HG03432 (cell line): Measurements from ENCODE around the gene PLPP1.

Source experiments
- ATAC-seq: cut with Tn5 transposase; IDR thresholded peaks from one replicate; pipeline ENCODE4 v1.9.1; 2021; ENCODE audit warnings: mild to moderate bottlenecking, moderate library complexity; ENCODE audit not compliant: unreplicated experiment

Gene PLPP1

GRCh38 chr5:55534436-55535198 lies at the start of gene PLPP1:
Gene PLPP1, minus strand, starts transcription at chr5:55534964. Its CDS starts 335 bp downstream, at chr5:55534629.
- peak; percentile 86 for ATAC-seq

GRCh38 chr5:55583578-55583977 lies 48.8 kb upstream of the PLPP1 start:
- ATAC-seq = no peak

GRCh38 chr5:55582256-55582655 lies 47.5 kb upstream of the PLPP1 start:
- ATAC-seq = no peak

GRCh38 chr5:55580042-55580441 lies 45.3 kb upstream of the PLPP1 start:
- ATAC-seq = no peak

GRCh38 chr5:55578771-55579170 lies 44.0 kb upstream of the PLPP1 start:
- ATAC-seq = no peak

- ATAC-seq = no peak
These were observed 42.7 kb upstream of the PLPP1 start for GRCh38 chr5:55577353-55578060.

GRCh38 chr5:55576661-55577060 lies 41.9 kb upstream of the PLPP1 start:
- no peak for ATAC-seq

- ATAC-seq = no peak
These were observed 41.2 kb upstream of the PLPP1 start for GRCh38 chr5:55575815-55576583.

- no peak for ATAC-seq
These were observed 37.8 kb upstream of the PLPP1 start for GRCh38 chr5:55572600-55572999.

GRCh38 chr5:55572020-55572419 lies 37.3 kb upstream of the PLPP1 start:
- ATAC-seq = no peak

- ATAC-seq = no peak
These were observed 35.8 kb upstream of the PLPP1 start for GRCh38 chr5:55570570-55570969.

GRCh38 chr5:55570026-55570425 lies 35.3 kb upstream of the PLPP1 start:
- no peak for ATAC-seq

- no peak for ATAC-seq
These were observed 34.7 kb upstream of the PLPP1 start for GRCh38 chr5:55569513-55569865.

- ATAC-seq = no peak
These were observed 34.1 kb upstream of the PLPP1 start for GRCh38 chr5:55568654-55569512.

GRCh38 chr5:55564721-55565120 lies 30.0 kb upstream of the PLPP1 start:
- ATAC-seq = no peak

GRCh38 chr5:55558484-55558883 lies 23.7 kb upstream of the PLPP1 start:
- no peak for ATAC-seq

- no peak for ATAC-seq
These were observed 22.4 kb upstream of the PLPP1 start for GRCh38 chr5:55557123-55557522.

- no peak for ATAC-seq
These were observed 19.9 kb upstream of the PLPP1 start for GRCh38 chr5:55554585-55555202.

- ATAC-seq = no peak
These were observed 17.1 kb upstream of the PLPP1 start for GRCh38 chr5:55551904-55552303.

- ATAC-seq = no peak
These were observed 16.6 kb upstream of the PLPP1 start for GRCh38 chr5:55551358-55551757.
